OCI-LY1 (cell line): ENCODE data around the gene ZNF468.
"Not testable (repeated sequence)": the region's sequence is repeated elsewhere in the genome, so short reads cannot be mapped to it uniquely, and the experiment has no call there.

Experiments
- CTCF ChIP-seq: fragments of 200-600 bp; sonication (generic), shearing (Covaris generic); IDR thresholded peaks from 2 replicates; pipeline ENCODE4 v1.5.1; 2017; ENCODE audit warnings: mild to moderate bottlenecking, antibody characterized with exemption, low read length, moderate library complexity, mixed read lengths
- EZH2 ChIP-seq: fragments of 200-600 bp; sonication (generic), shearing (Covaris generic); IDR thresholded peaks from 2 replicates; pipeline ENCODE4 v1.8.0; 2017; ENCODE audit warnings: borderline replicate concordance, mixed run types, mild to moderate bottlenecking, antibody characterized with exemption, low read length, moderate library complexity, mixed read lengths

GRCh38 chr19:52840825-52841465 lies 16.5 kb downstream of the ZNF468 start:
- TF ChIP-seq CTCF, EZH2: not testable (repeated sequence)
